ENCODE data around the gene ASB7. TPM values are rescaled to one million over a fixed set of nuclear protein-coding genes. Genes with fewer than 3 reads are reported as not detected.

Gene ASB7
- polyA plus RNA-seq, 1 donor from 2014 or later: 16.5 TPM

Small RNA genes lying within 50 kb of the gene (small RNA-seq; reads per million reads assigned to genes)
- gene RF00019 (0 to 1.2 (median 0) reads per million in 3 experiments), gene RNU6-181P (0 reads per million in 3 experiments)

Other genes starting within 250 kb of the ASB7 start
- gene CERS3, start 73.6 kb upstream of the ASB7 start, polyA plus RNA-seq: 0.27 and 0.50 TPM in 2 replicates
- 21.4 and 23.4 TPM in 2 replicates for gene LINS1, start 405 bp upstream of the ASB7 start, polyA plus RNA-seq

Data from neural cell (in vitro differentiated cells).